HG03575 (cell line): Measurements from ENCODE around the gene CTLA4.

Experiments used
- ATAC-seq: cut with Tn5 transposase; IDR thresholded peaks from one replicate; pipeline ENCODE4 v1.9.1; 2021; ENCODE audit not compliant: unreplicated experiment, insufficient number of reproducible peaks, low FRiP score; ENCODE audit errors: extremely low read depth

CTLA4 gene

DNA sequence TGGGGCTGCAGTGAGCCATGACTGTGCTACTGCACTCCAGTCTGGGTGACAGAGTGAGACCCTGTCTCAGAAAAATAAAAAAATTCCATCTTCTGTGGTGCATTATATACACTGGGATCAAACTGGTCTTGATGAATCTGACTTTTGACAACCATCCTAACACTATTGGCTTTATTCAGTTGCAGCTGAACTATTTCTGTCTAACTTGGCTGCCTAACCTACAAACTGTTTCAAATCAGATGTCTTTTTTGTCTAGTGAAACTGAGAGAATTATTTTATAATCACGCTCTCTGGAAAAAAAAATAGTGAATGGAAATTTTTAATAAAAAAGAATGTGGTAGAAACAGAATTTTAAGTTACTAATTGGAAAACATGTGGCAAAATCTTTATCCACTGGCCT, 15.0 kb downstream of the CTLA4 start:
- ATAC-seq = no peak

DNA sequence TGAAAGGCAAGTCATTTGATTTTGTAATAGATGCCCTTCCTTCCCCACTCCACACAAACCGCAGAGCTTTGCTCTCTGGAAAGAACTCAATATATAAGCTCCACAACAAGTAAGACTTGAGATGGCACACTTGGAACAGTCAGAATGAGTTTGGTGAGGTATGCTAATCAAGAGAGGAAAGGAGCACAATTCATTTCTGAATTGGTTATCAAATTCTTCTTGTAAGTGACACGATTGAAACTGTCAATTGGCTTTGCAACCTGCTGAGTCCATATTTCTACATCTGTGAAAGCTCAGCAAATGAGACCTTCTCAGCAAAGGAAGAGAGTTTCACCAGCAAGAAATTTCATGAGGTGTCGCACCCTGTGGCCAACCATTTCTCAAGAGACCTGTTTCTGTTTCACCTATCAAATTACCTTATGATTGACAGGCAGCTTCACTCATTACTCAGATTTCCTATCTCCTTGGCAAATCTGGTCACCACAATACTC, 19.1 kb downstream of the CTLA4 start:
- no peak for ATAC-seq

DNA sequence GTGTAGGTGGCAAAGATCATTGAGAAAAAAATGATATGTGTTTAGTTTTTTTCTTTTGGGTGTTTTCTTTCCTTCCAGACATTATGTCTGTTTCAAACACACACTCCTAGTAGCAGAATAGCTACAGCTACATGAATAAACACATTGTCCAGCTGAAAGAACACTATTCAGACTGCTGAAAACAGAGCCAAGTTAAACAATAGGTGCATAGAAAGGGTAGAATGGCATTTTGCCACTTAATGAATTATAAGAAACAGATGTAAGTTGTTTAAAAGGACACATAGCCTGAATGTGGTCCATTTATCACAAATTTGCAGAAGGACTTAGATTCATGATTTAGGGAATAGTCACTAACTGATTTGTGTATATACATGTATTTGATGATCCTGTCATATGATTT, 20.1 kb downstream of the CTLA4 start:
- no peak for ATAC-seq

DNA sequence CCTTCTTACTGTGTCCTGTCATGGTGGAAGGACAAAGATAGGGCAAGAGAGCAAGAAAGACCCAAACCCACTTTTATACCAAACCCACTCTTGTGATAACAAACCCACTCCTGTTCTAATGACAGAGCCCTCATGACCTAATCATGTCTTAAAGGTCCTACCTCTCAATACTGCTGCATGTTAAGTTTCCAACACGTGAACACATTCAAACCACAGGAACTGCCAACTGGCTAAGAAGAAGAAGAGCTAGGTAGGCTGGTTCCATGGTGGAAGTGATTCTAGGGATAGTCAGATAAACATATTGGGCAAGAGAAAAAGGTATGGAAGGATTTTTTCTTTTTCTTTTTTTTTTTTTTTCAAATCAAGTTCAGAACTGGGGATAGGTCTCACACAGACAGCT, 22.0 kb downstream of the CTLA4 start:
- ATAC-seq = no peak

DNA sequence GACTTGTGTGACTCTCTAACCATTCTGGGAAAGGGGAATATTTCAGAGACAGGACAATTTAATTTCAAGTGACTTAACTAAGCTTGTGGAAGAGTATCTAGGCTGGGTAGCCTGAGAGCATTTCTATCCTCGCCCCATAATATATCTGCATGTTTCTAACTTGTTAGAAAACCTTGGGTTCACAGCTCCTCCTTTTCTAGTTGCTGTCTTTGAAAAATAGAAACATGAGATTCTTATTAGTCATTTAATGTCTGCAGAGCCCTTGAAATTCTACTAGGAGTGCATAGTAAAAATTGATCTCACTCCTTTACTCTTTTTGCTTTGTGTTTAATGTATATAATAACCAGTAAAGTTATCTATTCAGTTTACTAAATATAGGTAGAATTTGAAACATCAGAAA, 22.4 kb downstream of the CTLA4 start:
- no peak for ATAC-seq

DNA sequence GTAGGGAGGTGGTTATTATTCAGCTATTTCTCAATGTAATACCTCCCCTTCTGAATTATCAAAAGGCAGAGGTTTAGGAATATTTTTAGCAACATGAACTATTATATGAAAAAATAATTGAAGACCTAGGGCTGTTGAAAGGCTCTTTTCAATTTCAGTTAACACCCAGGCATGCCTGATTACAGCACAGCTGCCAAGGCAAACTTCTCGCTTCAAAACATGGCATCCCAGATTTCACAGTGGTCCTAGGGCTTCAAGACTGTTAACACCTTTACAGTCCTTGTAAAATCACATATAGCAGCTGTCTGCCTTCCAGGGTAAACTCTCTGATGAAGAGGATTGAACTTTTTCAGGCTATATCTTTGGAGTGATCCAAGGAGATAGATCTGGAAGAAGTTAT, 23.2 kb downstream of the CTLA4 start:
- no peak for ATAC-seq

DNA sequence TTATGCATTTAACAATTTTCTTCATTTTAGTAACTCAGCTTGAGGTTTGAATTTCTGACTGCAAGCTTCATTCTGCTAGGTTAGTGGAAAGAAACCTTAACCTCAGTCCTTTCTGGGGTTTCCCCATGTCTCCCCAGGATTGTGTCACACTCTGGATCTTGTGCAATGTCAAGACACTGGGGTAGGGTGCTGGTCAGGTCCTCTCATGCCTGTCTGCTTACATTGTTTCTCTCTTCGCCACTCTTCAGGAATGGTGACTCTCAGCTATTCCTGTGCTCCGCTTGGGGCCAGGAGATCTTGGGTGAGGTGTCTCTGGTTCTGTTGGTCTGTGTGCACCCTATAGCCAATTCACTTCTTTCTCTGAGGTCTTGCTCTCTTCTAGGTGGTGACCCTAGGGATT, 23.9 kb downstream of the CTLA4 start:
- ATAC-seq = no peak

DNA sequence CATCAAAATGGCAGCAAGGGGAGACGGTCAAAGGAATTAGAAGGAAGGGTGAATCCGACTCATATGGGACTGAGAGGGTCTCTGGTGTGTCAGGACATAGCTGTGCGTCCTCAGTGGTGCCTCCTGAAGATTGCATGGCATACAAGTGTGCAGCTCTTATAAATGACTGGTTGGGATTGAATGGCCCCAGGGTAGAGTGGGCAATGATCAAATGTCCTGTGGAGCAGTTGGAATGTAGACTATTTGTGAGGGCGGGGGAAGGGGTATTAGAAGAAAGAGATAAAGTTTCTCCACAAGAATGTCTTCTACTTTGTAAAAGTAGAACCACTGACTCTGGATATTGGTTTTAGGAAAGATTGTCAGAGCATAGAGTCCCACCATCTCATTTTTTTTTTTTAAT, 24.6 kb downstream of the CTLA4 start:
- no peak for ATAC-seq

DNA sequence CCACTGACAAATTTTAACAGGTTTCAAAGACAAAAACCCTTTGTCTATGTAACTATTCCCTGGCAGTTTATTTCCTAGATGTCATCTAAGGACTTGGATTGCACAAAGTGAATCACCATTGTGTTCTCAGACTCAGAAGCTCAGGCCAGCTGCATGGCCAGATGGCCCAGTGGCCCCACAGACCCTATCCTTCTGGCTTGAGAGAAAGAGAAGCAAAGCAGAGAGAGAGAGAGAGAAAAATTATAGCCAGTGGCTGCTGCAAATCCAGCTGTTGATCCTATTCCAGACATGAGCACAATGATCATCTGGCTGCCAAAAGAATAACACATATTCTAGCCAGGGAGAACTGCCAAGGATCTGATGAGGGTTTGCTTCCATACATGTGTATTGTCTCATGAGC, 25.8 kb downstream of the CTLA4 start:
- no peak for ATAC-seq

DNA sequence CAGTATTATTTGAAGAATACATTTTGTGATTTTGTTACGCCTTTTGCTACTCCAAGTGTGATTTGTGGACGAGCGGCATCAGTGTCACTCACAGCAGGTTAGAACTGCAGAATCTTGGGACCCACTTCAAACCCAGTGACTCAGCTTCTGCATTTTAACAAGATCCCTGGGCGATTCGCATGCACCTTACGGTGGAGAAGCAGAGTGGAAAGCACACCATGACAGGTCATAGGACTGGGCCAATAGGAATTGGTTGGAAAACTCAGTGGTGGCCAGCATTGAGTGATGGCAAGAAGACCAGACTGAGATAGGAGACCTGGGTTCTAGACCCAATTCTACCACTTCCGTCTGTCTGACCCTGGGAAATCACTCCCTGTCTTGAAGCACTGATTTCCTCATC, 26.3 kb downstream of the CTLA4 start:
- no peak for ATAC-seq

DNA sequence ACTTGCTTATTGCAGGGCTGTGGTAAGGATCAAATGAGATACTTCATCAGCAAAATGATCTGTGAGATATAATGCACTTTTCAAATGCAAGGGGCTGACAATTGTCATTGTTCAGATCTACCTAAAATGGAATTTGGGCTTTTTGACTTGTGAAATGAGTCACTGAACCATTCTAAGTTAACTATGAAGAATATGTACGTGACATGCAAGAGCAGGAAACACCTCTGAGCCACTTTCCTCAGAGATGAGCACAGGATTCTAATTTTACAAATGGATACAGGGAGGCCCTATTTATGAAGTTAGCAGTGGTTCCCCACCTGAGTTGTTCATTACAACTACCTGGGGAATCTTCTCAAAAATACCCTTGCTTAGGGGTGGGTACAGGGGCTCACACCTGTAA, 26.7 kb downstream of the CTLA4 start:
- no peak for ATAC-seq

DNA sequence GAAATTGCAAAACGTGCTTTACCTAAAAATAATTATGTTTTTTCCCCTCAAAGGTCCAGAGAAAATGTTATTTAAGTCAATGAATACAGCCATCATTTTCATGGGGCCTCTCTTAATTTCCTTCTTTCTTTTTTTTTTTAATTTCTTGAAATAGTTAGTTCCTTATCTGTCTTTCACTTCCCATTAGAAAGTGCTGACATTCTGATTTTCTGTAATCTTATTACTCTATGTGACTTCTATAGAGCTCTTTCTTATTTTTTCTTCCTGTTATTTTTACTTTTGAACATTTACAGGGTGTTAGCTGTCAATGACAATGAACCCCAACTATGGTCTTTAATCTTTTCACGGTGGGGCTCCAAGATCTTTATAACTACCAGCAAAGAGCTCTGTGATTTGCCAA, 30.0 kb downstream of the CTLA4 start:
- no peak for ATAC-seq

DNA sequence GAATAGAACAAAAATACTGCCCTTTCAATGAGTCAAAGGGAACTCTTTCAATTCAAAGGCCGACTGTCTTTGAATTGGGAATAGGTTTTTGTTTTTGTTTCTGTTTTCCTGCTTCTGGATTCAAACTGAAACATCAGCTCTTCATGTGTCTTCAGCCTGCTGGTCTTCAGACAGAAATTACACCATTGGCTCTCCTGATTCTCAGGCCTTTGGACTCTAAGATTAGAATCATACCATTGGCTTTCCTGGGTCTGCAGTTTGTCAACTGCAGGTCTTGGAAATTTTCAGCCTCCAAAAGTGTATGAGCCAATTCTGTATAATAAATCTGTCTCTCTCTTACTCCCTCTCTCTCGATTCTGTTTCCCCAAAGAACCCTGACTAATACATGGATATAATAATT, 31.1 kb downstream of the CTLA4 start:
- no peak for ATAC-seq

DNA sequence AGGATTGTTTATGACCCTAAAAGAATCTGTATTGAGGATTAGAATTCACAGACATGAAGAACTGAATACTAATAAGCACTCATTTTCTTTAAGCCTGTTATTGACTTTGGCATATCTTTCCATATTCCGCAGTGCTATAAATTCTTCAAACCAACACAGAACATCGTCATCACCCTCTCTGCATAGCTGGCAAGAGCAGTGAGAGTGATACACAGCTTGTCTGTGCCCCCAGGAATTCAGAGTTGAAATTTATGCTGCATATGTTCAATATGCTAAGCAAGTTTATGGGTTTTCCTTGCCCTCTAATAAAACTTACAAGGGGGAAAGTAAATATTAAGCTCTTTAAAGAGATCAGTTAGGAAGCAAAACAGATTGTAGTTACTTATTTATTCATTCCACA, 32.7 kb downstream of the CTLA4 start:
- ATAC-seq = no peak

DNA sequence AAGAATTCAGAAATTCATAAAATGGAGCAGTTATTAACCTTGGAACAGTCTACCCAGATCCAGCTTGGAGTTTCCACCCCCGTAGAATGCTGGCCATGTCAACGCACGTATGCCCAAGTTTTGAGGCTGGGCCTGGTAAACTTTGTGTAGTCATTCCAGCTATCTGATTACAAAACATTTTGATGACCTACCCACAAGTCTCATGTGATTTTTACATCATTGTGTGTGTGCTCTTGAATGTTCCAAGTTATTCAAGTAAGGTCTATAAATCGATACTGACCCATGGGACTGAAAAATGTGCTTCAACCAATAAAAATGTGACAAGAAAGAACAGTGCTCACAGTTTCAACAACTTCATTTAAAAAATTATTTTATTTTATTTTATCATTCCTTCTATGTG, 36.5 kb downstream of the CTLA4 start:
- ATAC-seq = no peak

DNA sequence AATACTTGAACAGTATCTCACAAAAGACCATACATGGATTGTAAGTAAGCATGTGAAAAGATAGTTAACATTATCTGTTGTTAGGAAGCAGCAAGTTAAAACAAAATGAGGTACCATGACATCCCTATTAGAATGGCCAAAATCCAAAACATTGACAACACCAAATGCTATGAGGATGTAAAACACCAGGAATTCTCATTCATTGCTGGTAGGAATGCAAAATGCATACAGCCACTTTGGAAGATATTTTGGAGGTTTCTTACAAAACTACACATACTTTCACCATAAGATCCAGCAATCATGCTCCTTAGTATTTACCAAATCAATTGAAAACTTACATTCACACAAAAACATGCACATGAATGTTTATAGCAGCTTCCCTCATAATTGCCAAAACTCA, 38.1 kb downstream of the CTLA4 start:
- no peak for ATAC-seq

DNA sequence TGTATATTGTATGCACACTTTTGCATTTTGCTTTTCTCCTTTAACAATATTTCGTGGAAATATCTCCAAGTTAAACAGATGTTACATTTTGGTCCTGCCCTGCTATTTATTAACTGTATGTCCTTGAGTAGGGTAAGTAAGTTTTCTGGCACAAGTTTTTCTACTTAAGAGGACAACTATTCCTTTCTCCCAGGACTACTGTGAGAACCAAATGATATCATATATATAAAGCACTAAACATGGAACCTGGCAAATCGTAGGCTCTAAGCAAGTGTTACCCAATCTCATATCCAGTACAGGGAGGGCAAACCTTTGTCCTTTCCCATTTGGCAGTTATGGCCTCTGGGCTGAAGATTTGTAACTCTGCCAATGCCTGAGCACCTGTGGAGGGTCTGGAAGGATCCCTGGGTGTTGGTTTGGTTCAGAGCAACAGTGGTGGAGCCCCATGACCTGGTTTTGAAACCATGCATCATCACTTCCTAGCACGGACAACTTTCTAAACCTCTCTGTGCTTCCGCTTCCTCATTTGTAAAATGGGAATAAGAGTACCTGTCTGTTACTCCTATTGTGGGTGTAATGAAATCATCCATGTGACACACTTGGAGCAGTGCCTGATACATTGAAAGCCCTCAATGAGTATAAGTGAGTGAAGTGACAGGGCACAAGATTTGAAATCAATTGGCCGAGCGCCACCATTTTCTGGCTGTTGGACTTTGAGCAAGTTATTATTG, 40.7 kb downstream of the CTLA4 start:
- no peak for ATAC-seq

DNA sequence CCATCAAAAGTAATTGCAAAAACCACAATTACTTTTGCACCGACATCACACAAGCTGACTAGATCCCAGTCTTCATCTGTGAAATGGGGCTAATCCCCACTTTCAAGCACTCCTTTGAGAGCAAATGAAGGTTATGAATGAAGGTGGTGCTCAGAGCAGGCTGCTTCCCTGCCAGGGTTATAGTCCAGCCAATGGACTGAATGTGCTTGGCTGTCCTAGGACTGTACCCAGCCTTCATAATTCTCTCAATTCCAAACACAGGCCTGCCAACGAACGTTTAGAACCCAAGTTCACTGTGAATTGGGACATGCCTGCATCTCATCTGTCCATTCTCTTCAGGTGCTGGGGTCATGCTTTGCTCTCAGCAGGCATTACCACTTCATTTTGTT, 41.2 kb downstream of the CTLA4 start:
- no peak for ATAC-seq

DNA sequence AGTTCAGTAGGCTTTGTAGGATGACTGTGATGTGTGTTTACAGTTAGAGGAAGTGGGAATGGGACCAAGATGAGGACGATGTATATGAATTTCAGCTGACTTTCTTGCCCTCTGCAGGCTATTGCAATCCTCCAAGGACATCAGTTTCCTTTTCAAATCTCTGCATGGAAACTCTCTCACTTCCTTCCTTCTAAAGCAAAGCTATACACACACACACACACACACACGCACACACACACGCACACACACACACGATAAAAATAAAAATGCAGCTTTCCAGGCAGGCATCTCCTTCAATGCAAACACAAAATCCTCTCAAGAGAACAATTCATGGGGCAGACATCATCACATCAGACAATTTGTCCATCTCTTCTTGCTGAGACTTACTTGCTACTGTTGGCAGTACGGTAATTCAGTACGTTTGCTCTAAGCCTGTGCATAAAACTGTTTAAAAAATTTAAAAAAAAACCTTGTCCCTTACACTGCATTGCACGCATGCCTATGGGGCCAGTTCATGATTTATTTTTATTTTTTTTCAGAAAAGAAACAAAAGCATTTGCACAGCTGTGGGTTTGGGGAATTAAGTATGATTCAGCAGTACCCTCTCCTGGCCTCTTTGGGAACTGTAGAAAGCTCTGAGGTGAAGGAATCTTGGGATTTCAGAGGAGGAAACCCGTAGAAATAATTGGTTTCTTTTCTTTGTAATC, 41.8 kb downstream of the CTLA4 start:
- ATAC-seq = no peak

DNA sequence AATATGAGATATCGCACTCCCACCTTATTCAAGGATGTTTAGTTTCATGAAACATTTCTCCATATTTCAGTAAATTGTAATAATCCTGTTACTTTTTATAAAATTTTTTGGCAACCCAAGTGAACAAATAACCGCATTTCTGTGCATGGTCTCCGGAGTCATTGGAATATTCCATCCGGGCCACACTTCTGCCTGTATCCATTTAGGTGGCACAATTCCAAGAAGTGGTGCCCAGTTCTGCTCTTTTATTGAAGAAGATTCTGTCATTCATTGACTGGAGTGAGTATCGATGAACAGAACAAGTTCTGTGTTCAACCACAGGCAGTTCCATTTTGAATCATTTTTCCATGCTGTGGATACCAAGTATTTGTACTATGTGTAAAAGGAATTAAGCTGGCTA, 42.4 kb downstream of the CTLA4 start:
- no peak for ATAC-seq

DNA sequence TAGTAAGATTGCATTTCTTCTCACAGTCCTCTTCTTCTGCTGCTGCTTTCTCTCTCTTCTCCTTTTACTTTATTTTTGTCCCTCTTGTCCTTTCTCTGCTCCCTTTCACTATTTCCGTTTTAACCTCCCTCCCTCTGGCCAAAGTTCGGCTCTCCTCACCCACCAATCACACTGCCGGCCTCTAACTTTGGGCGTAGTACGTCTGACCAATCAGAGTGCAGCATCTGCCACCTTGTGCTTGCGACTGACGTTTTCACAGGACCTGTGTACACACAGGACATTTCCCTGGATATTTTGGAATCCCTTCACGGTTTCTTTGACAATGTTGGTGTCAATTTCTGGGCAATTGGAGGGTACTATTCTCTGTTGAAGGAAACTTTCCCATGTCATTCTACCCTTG, 46.4 kb downstream of the CTLA4 start:
- ATAC-seq = no peak
